Karpas-422 (cell line): ENCODE data around the gene EIF4H. TPM values are rescaled to one million over a fixed set of nuclear protein-coding genes. Genes with fewer than 3 reads are reported as not detected.
"Not testable (repeated sequence)": the region's sequence is repeated elsewhere in the genome, so short reads cannot be mapped to it uniquely, and the experiment has no call there.

Source experiments
- DNase-seq: peaks from one replicate; pipeline ENCODE4 v3.0.0-alpha.2; 2015
- H2AFZ ChIP-seq: fragments of 200-600 bp; sonication (generic); 2 replicates; pipeline ENCODE4 v1.6.1; 2014; ENCODE audit warnings: antibody characterized with exemption, low read length, mixed read lengths
- H3K27ac ChIP-seq: fragments of 200-600 bp; sonication (generic); 2 replicates; pipeline ENCODE4 v1.5.1; 2014; ENCODE audit warnings: mild to moderate bottlenecking, low read length, moderate library complexity
- H3K27me3 ChIP-seq: fragments of 200-600 bp; sonication (generic); 2 replicates; pipeline ENCODE4 v1.6.1; 2014; ENCODE audit warnings: low read length, mixed read lengths
- H3K36me3 ChIP-seq: fragments of 200-600 bp; sonication (generic); 2 replicates; pipeline ENCODE4 v1.6.1; 2014; ENCODE audit warnings: low read length, mixed read lengths; ENCODE audit not compliant: insufficient read depth
- H3K4me1 ChIP-seq: fragments of 200-600 bp; sonication (generic); 2 replicates; pipeline ENCODE4 v1.6.1; 2014; ENCODE audit warnings: mild to moderate bottlenecking, low read length, mixed read lengths
- H3K4me2 ChIP-seq: fragments of 200-600 bp; sonication (generic); 2 replicates; pipeline ENCODE4 v1.6.1; 2014; ENCODE audit warnings: low read length, low read depth, mild to moderate bottlenecking; ENCODE audit not compliant: poor library complexity, severe bottlenecking
- H3K4me3 ChIP-seq: fragments of 200-600 bp; sonication (generic); 2 replicates; pipeline ENCODE4 v1.5.1; 2014; ENCODE audit warnings: mild to moderate bottlenecking, antibody characterized with exemption, low read length, mixed read lengths
- H3K79me2 ChIP-seq: fragments of 200-600 bp; sonication (generic); 2 replicates; pipeline ENCODE4 v1.6.1; 2014; ENCODE audit warnings: mild to moderate bottlenecking, low read length, mixed read lengths
- H3K9ac ChIP-seq: fragments of 200-600 bp; sonication (generic); 2 replicates; pipeline ENCODE4 v1.6.0; 2014; ENCODE audit warnings: low read length
- H3K9me2 ChIP-seq: fragments of 200-600 bp; sonication (generic), shearing (Covaris generic); replicated peaks from 2 replicates; pipeline ENCODE4 v1.6.0; 2014; ENCODE audit warnings: mild to moderate bottlenecking, low read length, moderate library complexity; ENCODE audit not compliant: insufficient read depth
- H3K9me3 ChIP-seq: fragments of 300-700, 200-600 bp; sonication (generic); 2 replicates; pipeline ENCODE4 v1.6.1; 2014; ENCODE audit warnings: low read length, mixed read lengths
- H4K20me1 ChIP-seq: fragments of 200-600 bp; sonication (generic); 2 replicates; pipeline ENCODE4 v1.6.1; 2014; ENCODE audit warnings: mild to moderate bottlenecking, antibody characterized with exemption, low read length, low read depth; ENCODE audit not compliant: insufficient read depth
- total RNA-seq: library from RNA; depleted of rRNA; stranded (reverse); fragments of >200 nt; shearing (Covaris generic); gene quantifications from 2 replicates; pipeline ENCODE4 v1.2.3, GENCODE V29; 2014; ENCODE audit warnings: low replicate concordance

Gene EIF4H
- total RNA-seq, 1 experiment from 2014 or later = 200 TPM

- Histone ChIP-seq H3K9me3 (no peaks in the 10 kb centered on the region), H3K4me3 (no peak overlapping the region), H3K27me3 (no peaks in the 10 kb centered on the region), H3K4me1 (peaks cover 42% of the 10 kb centered on the region), H2AFZ (no peak overlapping the region), H3K27ac (no peak overlapping the region), H3K9ac (no peak overlapping the region), H3K4me2 (no peak overlapping the region), H3K79me2 (no peaks in the 10 kb centered on the region), H3K9me2 (no peaks in the 10 kb centered on the region), H4K20me1 (0 out of 2 replicates have a peak, but pooled peaks cover 2% of the 10 kb centered on the region), H3K36me3 (no peaks in the 10 kb centered on the region; the same call in 1 of the 2 replicates)
- no peak for DNase-seq
Observed at GRCh38 chr7:74207586-74207985, 33.4 kb downstream of the EIF4H start.

- not testable (repeated sequence) for H3K9ac ChIP-seq, H3K4me3 ChIP-seq, H3K4me2 ChIP-seq, DNase-seq, H4K20me1 ChIP-seq, H3K9me2 ChIP-seq, H3K27ac ChIP-seq, H3K79me2 ChIP-seq, H3K9me3 ChIP-seq, H3K27me3 ChIP-seq, H3K36me3 ChIP-seq, H2AFZ ChIP-seq
- H3K4me1 ChIP-seq = peaks cover 36% of the 10 kb centered on the region
Observed at GRCh38 chr7:74208241-74208640, 34.1 kb downstream of the EIF4H start.

- H3K9me3 ChIP-seq = no peaks in the 10 kb centered on the region
- no peak for DNase-seq
- H3K4me3 ChIP-seq = no peak overlapping the region
- no peaks in the 10 kb centered on the region for H3K9me2 ChIP-seq
- H3K4me2 ChIP-seq = no peak overlapping the region
- H3K79me2 ChIP-seq = no peaks in the 10 kb centered on the region
- no peak overlapping the region for H2AFZ ChIP-seq
- no peak overlapping the region for H3K9ac ChIP-seq
- no peaks in the 10 kb centered on the region for H3K27me3 ChIP-seq
- no peaks in the 10 kb centered on the region for H4K20me1 ChIP-seq
- no peak overlapping the region for H3K27ac ChIP-seq
- H3K36me3 ChIP-seq = no peaks in the 10 kb centered on the region; the same call in 1 of the 2 replicates
- H3K4me1 ChIP-seq = peaks cover 32% of the 10 kb centered on the region
Observed at GRCh38 chr7:74212661-74213060, 38.5 kb downstream of the EIF4H start.

- Histone ChIP-seq H3K9ac (no peak overlapping the region), H3K9me2 (no peaks in the 10 kb centered on the region), H3K36me3 (no peaks in the 10 kb centered on the region; the same call in 1 of the 2 replicates), H3K9me3 (no peaks in the 10 kb centered on the region), H3K27ac (no peak overlapping the region), H2AFZ (no peak overlapping the region), H3K4me3 (no peak overlapping the region), H3K27me3 (no peaks in the 10 kb centered on the region), H3K4me2 (no peak overlapping the region), H3K79me2 (no peaks in the 10 kb centered on the region), H3K4me1 (peaks cover 32% of the 10 kb centered on the region), H4K20me1 (no peaks in the 10 kb centered on the region)
- no peak for DNase-seq
Observed at GRCh38 chr7:74214816-74215630, 40.9 kb downstream of the EIF4H start.

- Histone ChIP-seq H3K4me1 (peaks cover 33% of the 10 kb centered on the region), H3K4me3 (no peak overlapping the region), H3K79me2 (no peaks in the 10 kb centered on the region), H3K27ac (no peak overlapping the region), H3K9me2 (no peaks in the 10 kb centered on the region), H3K36me3 (no peaks in the 10 kb centered on the region; the same call in 1 of the 2 replicates), H3K4me2 (no peak overlapping the region), H3K9ac (no peak overlapping the region), H3K9me3 (no peaks in the 10 kb centered on the region), H4K20me1 (no peaks in the 10 kb centered on the region), H2AFZ (no peak overlapping the region), H3K27me3 (no peaks in the 10 kb centered on the region)
- DNase-seq = no peak
Observed at GRCh38 chr7:74215921-74216320, 41.8 kb downstream of the EIF4H start.

GRCh38 chr7:74216361-74216761 is 42.2 kb downstream of the EIF4H start:
- Histone ChIP-seq H3K4me2 (no peak overlapping the region), H3K79me2 (no peaks in the 10 kb centered on the region), H3K36me3 (no peaks in the 10 kb centered on the region; the same call in 1 of the 2 replicates)

GRCh38 chr7:74217455-74218342 is 43.5 kb downstream of the EIF4H start:
- Histone ChIP-seq H3K27ac (no peak overlapping the region), H3K36me3 (no peaks in the 10 kb centered on the region; the same call in 1 of the 2 replicates), H2AFZ (no peak overlapping the region), H3K4me1 (peaks cover 32% of the 10 kb centered on the region), H3K9me2 (no peaks in the 10 kb centered on the region), H3K4me2 (no peak overlapping the region), H3K9me3 (no peaks in the 10 kb centered on the region), H3K4me3 (no peak overlapping the region), H3K27me3 (no peaks in the 10 kb centered on the region), H4K20me1 (no peaks in the 10 kb centered on the region), H3K79me2 (no peaks in the 10 kb centered on the region), H3K9ac (0 out of 2 replicates have a peak overlapping the region, but pooled peaks have one; percentile 5)
- DNase-seq = peak; percentile 43

More at GRCh38 chr7:74216361-74216761, 42.2 kb downstream of the EIF4H start:
- no peak overlapping the region for H3K4me3 ChIP-seq
- H3K27me3 ChIP-seq = no peaks in the 10 kb centered on the region
- no peaks in the 10 kb centered on the region for H3K9me3 ChIP-seq
- no peaks in the 10 kb centered on the region for H4K20me1 ChIP-seq
- H3K27ac ChIP-seq = no peak overlapping the region
- no peak for DNase-seq
- no peak overlapping the region for H3K9ac ChIP-seq
- no peak overlapping the region for H2AFZ ChIP-seq
- no peaks in the 10 kb centered on the region for H3K9me2 ChIP-seq
- peaks cover 32% of the 10 kb centered on the region for H3K4me1 ChIP-seq

GRCh38 chr7:74218343-74218698 is 44.2 kb downstream of the EIF4H start:
- Histone ChIP-seq H3K27me3 (no peaks in the 10 kb centered on the region), H3K27ac (no peak overlapping the region), H3K9me2 (no peaks in the 10 kb centered on the region), H3K4me1 (peaks cover 36% of the 10 kb centered on the region), H4K20me1 (no peaks in the 10 kb centered on the region), H3K36me3 (no peaks in the 10 kb centered on the region; the same call in 1 of the 2 replicates), H2AFZ (no peak overlapping the region), H3K4me3 (no peak overlapping the region), H3K9me3 (no peaks in the 10 kb centered on the region), H3K9ac (no peak overlapping the region), H3K79me2 (no peaks in the 10 kb centered on the region), H3K4me2 (no peak overlapping the region)
- DNase-seq = no peak
